OCI-LY3 (cell line): ENCODE data around the gene NDUFAF8.

Source experiments
- EZH2phosphoT487 ChIP-seq: fragments of 200-600 bp; shearing (Covaris generic); IDR thresholded peaks from 2 replicates; pipeline ENCODE4 v1.6.1; 2018; ENCODE audit warnings: antibody characterized with exemption, mixed run types, low read depth
- TF ChIP-seq, protein P1 (sequence below): fragments of 200-600, 300-600 bp; sonication (generic); IDR thresholded peaks from 2 replicates; pipeline ENCODE4 v1.5.1; 2014; ENCODE audit warnings: antibody characterized with exemption, low read length, low read depth

DNA sequence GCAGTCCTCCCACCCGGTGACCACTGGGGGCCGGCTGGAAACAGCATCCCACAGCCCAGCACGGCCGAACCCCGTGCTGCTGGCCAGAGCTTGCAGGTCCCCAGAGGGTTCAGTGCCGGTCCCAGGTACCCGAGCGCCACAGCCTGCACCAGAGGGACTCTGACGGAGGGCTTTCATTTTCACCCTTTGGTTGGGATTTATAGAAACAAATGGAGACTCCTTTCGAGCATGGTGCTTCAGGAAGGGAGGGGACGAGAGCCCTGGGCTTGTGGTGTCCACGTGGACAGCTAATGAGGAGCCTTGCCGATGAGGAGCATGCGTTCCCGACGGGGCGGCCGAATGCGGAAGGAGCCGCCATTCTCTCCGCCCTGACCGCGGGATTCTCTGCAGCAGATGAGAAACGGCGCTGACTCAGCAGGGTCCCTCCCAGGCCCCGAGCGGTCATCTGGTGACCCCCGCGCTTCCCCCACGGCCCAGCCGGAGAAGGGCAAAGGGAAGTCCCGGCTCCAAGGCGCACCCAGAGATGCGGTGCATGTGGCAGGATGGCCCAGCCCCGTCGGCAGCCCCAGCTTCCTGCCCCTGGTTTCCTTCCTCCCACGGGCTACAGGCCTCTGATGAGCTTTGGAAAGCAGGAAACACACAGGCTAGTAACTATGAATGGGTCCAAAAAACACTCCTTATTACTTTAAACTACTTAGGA, 46.2 kb downstream of the NDUFAF8 start:
- TF ChIP-seq, protein P1, sequence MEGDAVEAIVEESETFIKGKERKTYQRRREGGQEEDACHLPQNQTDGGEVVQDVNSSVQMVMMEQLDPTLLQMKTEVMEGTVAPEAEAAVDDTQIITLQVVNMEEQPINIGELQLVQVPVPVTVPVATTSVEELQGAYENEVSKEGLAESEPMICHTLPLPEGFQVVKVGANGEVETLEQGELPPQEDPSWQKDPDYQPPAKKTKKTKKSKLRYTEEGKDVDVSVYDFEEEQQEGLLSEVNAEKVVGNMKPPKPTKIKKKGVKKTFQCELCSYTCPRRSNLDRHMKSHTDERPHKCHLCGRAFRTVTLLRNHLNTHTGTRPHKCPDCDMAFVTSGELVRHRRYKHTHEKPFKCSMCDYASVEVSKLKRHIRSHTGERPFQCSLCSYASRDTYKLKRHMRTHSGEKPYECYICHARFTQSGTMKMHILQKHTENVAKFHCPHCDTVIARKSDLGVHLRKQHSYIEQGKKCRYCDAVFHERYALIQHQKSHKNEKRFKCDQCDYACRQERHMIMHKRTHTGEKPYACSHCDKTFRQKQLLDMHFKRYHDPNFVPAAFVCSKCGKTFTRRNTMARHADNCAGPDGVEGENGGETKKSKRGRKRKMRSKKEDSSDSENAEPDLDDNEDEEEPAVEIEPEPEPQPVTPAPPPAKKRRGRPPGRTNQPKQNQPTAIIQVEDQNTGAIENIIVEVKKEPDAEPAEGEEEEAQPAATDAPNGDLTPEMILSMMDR: no peak
- TF ChIP-seq EZH2phosphoT487: no peak
